ENCODE data around the gene TEX2. TPM values are rescaled to one million over a fixed set of nuclear protein-coding genes. Genes with fewer than 3 reads are reported as not detected.

TEX2 gene
- total and polyA plus RNA-seq, 5 donors from 2014 or later, result 6.0 to 9.3 (median 6.1) TPM

GRCh38 chr17:64146418-64147109, 116.5 kb downstream of the TEX2 start:
- peak; percentile 36 to 55 (median 50) for DNase-seq
- Histone ChIP-seq H3K36me3 (ENCODE audit: control insufficient read depth, insufficient read depth, low read length) (peaks cover 9% of the 10 kb centered on the region), H3K27me3 (ENCODE audit: control insufficient read depth, insufficient read depth, low read length) (no peaks in the 10 kb centered on the region), H3K27ac (ENCODE audit: insufficient read depth, low read length, poor library complexity, severe bottlenecking) (peak overlapping the region; percentile 87), H3K4me1 (ENCODE audit: control insufficient read depth, insufficient read depth, low read length, poor library complexity, severe bottlenecking) (peaks cover 22% of the 10 kb centered on the region), H3K9me3 (ENCODE audit: control insufficient read depth in 2 of 2, low read length in 2 of 2) (no peaks in the 10 kb centered on the region), H3K4me3 (ENCODE audit: low read depth, low read length) (peak overlapping the region; percentile 98)
- no peaks in the 10 kb centered on the region for H3K27me3 Mint-ChIP-seq
- H3K9me3 Mint-ChIP-seq, result no peaks in the 10 kb centered on the region
- peaks cover 0 to 24% (median 10%) of the 10 kb centered on the region in 4 donors for H3K4me1 Mint-ChIP-seq
- no peak for ATAC-seq (ENCODE audit: low read depth in 2 of 2)
- no peaks in the 10 kb centered on the region for H3K36me3 Mint-ChIP-seq
- H3K4me3 Mint-ChIP-seq, result no peak overlapping the region
- H3K27ac Mint-ChIP-seq, result no peak overlapping the region

GRCh38 chr17:64145751-64146417, 117.2 kb downstream of the TEX2 start:
- no peaks in the 10 kb centered on the region for H3K9me3 ChIP-seq (ENCODE audit: control insufficient read depth in 2 of 2, low read length in 2 of 2)
- Mint-ChIP-seq H3K9me3 (no peaks in the 10 kb centered on the region), H3K27ac (no peak overlapping the region), H3K36me3 (no peaks in the 10 kb centered on the region), H3K4me3 (no peak overlapping the region), H3K4me1 (peaks cover 0 to 24% (median 10%) of the 10 kb centered on the region in 4 donors), H3K27me3 (no peaks in the 10 kb centered on the region)
- peaks cover 22% of the 10 kb centered on the region for H3K4me1 ChIP-seq (ENCODE audit: control insufficient read depth, insufficient read depth, low read length, poor library complexity, severe bottlenecking)
- H3K36me3 ChIP-seq (ENCODE audit: control insufficient read depth, insufficient read depth, low read length), result peaks cover 9% of the 10 kb centered on the region
- DNase-seq, result peak; percentile 93 to 99 (median 97)
- ATAC-seq (ENCODE audit: low read depth in 2 of 2), result peak; percentile 96 to 98
- H3K27ac ChIP-seq (ENCODE audit: insufficient read depth, low read length, poor library complexity, severe bottlenecking), result peak overlapping the region; percentile 87
- peak overlapping the region; percentile 98 for H3K4me3 ChIP-seq (ENCODE audit: low read depth, low read length)
- no peaks in the 10 kb centered on the region for H3K27me3 ChIP-seq (ENCODE audit: control insufficient read depth, insufficient read depth, low read length)

- Mint-ChIP-seq H3K36me3 (no peaks in the 10 kb centered on the region), H3K9me3 (no peaks in the 10 kb centered on the region), H3K27me3 (no peaks in the 10 kb centered on the region), H3K4me1 (peaks cover 0 to 24% (median 10%) of the 10 kb centered on the region in 4 donors), H3K4me3 (no peak overlapping the region), H3K27ac (no peak overlapping the region)
- H3K27me3 ChIP-seq (ENCODE audit: control insufficient read depth, insufficient read depth, low read length), result no peaks in the 10 kb centered on the region
- DNase-seq, result no peak
- no peaks in the 10 kb centered on the region for H3K9me3 ChIP-seq (ENCODE audit: control insufficient read depth in 2 of 2, low read length in 2 of 2)
- peak overlapping the region; percentile 87 for H3K27ac ChIP-seq (ENCODE audit: insufficient read depth, low read length, poor library complexity, severe bottlenecking)
- H3K4me3 ChIP-seq (ENCODE audit: low read depth, low read length), result peak overlapping the region; percentile 98
- peaks cover 8% of the 10 kb centered on the region for H3K36me3 ChIP-seq (ENCODE audit: control insufficient read depth, insufficient read depth, low read length)
- peaks cover 22% of the 10 kb centered on the region for H3K4me1 ChIP-seq (ENCODE audit: control insufficient read depth, insufficient read depth, low read length, poor library complexity, severe bottlenecking)
- peak; percentile 12 to 18 for ATAC-seq (ENCODE audit: low read depth in 2 of 2)
These were observed 117.7 kb downstream of the TEX2 start for GRCh38 chr17:64145375-64145750.

GRCh38 chr17:64139542-64139941, 123.5 kb downstream of the TEX2 start:
- H3K27me3 Mint-ChIP-seq, result peaks cover 11% of the 10 kb centered on the region
- peak overlapping the region in 1 of 4 donors; percentile 51 for H3K4me3 Mint-ChIP-seq
- H3K9me3 Mint-ChIP-seq, result no peaks in the 10 kb centered on the region

GRCh38 chr17:64138441-64138840, 124.6 kb downstream of the TEX2 start:
- Histone ChIP-seq H3K9me3 (ENCODE audit: control insufficient read depth in 2 of 2, low read length in 2 of 2) (no peaks in the 10 kb centered on the region), H3K4me1 (ENCODE audit: control insufficient read depth, insufficient read depth, low read length, poor library complexity, severe bottlenecking) (no peaks in the 10 kb centered on the region), H3K36me3 (ENCODE audit: control insufficient read depth, insufficient read depth, low read length) (no peaks in the 10 kb centered on the region), H3K27ac (ENCODE audit: insufficient read depth, low read length, poor library complexity, severe bottlenecking) (no peak overlapping the region), H3K27me3 (ENCODE audit: control insufficient read depth, insufficient read depth, low read length) (no peaks in the 10 kb centered on the region), H3K4me3 (ENCODE audit: low read depth, low read length) (no peak overlapping the region)
- no peak overlapping the region for H3K27ac Mint-ChIP-seq
- no peak for ATAC-seq (ENCODE audit: low read depth in 2 of 2)
- peak overlapping the region in 1 of 4 donors; percentile 61 for H3K4me3 Mint-ChIP-seq
- H3K4me1 Mint-ChIP-seq, result peaks cover 3 to 5% (median 4%) of the 10 kb centered on the region in 4 donors
- no peak for DNase-seq
- H3K36me3 Mint-ChIP-seq, result no peaks in the 10 kb centered on the region
- H3K27me3 Mint-ChIP-seq, result peaks cover 11% of the 10 kb centered on the region
- no peaks in the 10 kb centered on the region for H3K9me3 Mint-ChIP-seq

More at GRCh38 chr17:64139542-64139941, 123.5 kb downstream of the TEX2 start:
- H3K36me3 Mint-ChIP-seq, result no peaks in the 10 kb centered on the region
- H3K4me3 ChIP-seq (ENCODE audit: low read depth, low read length), result no peak overlapping the region
- H3K27me3 ChIP-seq (ENCODE audit: control insufficient read depth, insufficient read depth, low read length), result no peaks in the 10 kb centered on the region
- ATAC-seq (ENCODE audit: low read depth in 2 of 2), result no peak
- no peaks in the 10 kb centered on the region for H3K36me3 ChIP-seq (ENCODE audit: control insufficient read depth, insufficient read depth, low read length)
- no peaks in the 10 kb centered on the region for H3K4me1 ChIP-seq (ENCODE audit: control insufficient read depth, insufficient read depth, low read length, poor library complexity, severe bottlenecking)
- no peak for DNase-seq
- no peak overlapping the region for H3K27ac ChIP-seq (ENCODE audit: insufficient read depth, low read length, poor library complexity, severe bottlenecking)
- H3K4me1 Mint-ChIP-seq, result no peaks in the 10 kb centered on the region
- no peaks in the 10 kb centered on the region for H3K9me3 ChIP-seq (ENCODE audit: control insufficient read depth in 2 of 2, low read length in 2 of 2)
- H3K27ac Mint-ChIP-seq, result no peak overlapping the region

GRCh38 chr17:64135000-64135399, 128.1 kb downstream of the TEX2 start:
- Mint-ChIP-seq H3K27me3 (peaks cover 11% of the 10 kb centered on the region), H3K27ac (peak overlapping the region in 1 of 3 donors; percentile 48), H3K4me1 (peaks cover 3 to 24% (median 14%) of the 10 kb centered on the region in 4 donors), H3K36me3 (no peaks in the 10 kb centered on the region), H3K4me3 (no peak overlapping the region), H3K9me3 (no peaks in the 10 kb centered on the region)
- Histone ChIP-seq H3K9me3 (ENCODE audit: control insufficient read depth in 2 of 2, low read length in 2 of 2) (no peaks in the 10 kb centered on the region), H3K36me3 (ENCODE audit: control insufficient read depth, insufficient read depth, low read length) (no peaks in the 10 kb centered on the region), H3K27ac (ENCODE audit: insufficient read depth, low read length, poor library complexity, severe bottlenecking) (no peak overlapping the region), H3K27me3 (ENCODE audit: control insufficient read depth, insufficient read depth, low read length) (no peaks in the 10 kb centered on the region), H3K4me1 (ENCODE audit: control insufficient read depth, insufficient read depth, low read length, poor library complexity, severe bottlenecking) (peaks cover 14% of the 10 kb centered on the region), H3K4me3 (ENCODE audit: low read depth, low read length) (no peak overlapping the region)
- no peak for ATAC-seq (ENCODE audit: low read depth in 2 of 2)
- DNase-seq, result no peak

GRCh38 chr17:64134216-64134970, 128.7 kb downstream of the TEX2 start:
- H3K27ac Mint-ChIP-seq, result peak overlapping the region in 1 of 3 donors; percentile 48
- Histone ChIP-seq H3K9me3 (ENCODE audit: control insufficient read depth in 2 of 2, low read length in 2 of 2) (no peaks in the 10 kb centered on the region), H3K4me1 (ENCODE audit: control insufficient read depth, insufficient read depth, low read length, poor library complexity, severe bottlenecking) (peaks cover 14% of the 10 kb centered on the region), H3K27ac (ENCODE audit: insufficient read depth, low read length, poor library complexity, severe bottlenecking) (no peak overlapping the region), H3K36me3 (ENCODE audit: control insufficient read depth, insufficient read depth, low read length) (no peaks in the 10 kb centered on the region), H3K4me3 (ENCODE audit: low read depth, low read length) (no peak overlapping the region), H3K27me3 (ENCODE audit: control insufficient read depth, insufficient read depth, low read length) (no peaks in the 10 kb centered on the region)
- peaks cover 3 to 24% (median 14%) of the 10 kb centered on the region in 4 donors for H3K4me1 Mint-ChIP-seq
- no peaks in the 10 kb centered on the region for H3K36me3 Mint-ChIP-seq
- DNase-seq (no peak), ATAC-seq (ENCODE audit: low read depth in 2 of 2) (no peak)
- no peak overlapping the region for H3K4me3 Mint-ChIP-seq
- peaks cover 11% of the 10 kb centered on the region for H3K27me3 Mint-ChIP-seq
- no peaks in the 10 kb centered on the region for H3K9me3 Mint-ChIP-seq

Measured in CD4-positive, CD25-positive, alpha-beta regulatory T cell (primary cell).